Uterus (tissue), 4 donors: ENCODE measurements around the gene EVC2. TPM values are rescaled to one million over a fixed set of nuclear protein-coding genes. Genes with fewer than 3 reads are reported as not detected.

Source experiments
- DNase-seq, 2 donors: peaks; one replicate each; pipeline ENCODE4 v3.0.0-alpha.2; 2019 to 2020
- H3K27ac ChIP-seq, 2 donors: fragments of 200-600 bp; sonication (generic); 1 replicate in 1 of 2; 2 replicates in 1 of 2; pipeline ENCODE4 v1.5.1; 2016 to 2018
- H3K27me3 ChIP-seq, 2 donors: fragments of 200-600 bp; sonication (generic); one replicate each; pipeline ENCODE4 v1.5.1; 2018 to 2019; ENCODE audit warnings: control low read depth in 1 of 2
- H3K36me3 ChIP-seq, 2 donors: fragments of 200-600 bp; sonication (generic); one replicate each; pipeline ENCODE4 v1.5.1; 2019; ENCODE audit warnings: control low read depth in 1 of 2
- H3K4me1 ChIP-seq, 2 donors: fragments of 200-600 bp; sonication (generic); one replicate each; pipeline ENCODE4 v1.5.1; 2018 to 2019; ENCODE audit warnings: control low read depth in 1 of 2
- H3K4me3 ChIP-seq, 2 donors: fragments of 200-600 bp; sonication (generic); 1 replicate in 1 of 2; 2 replicates in 1 of 2; pipeline ENCODE4 v1.5.1; 2018 to 2019; ENCODE audit warnings: mild to moderate bottlenecking in 1 of 2
- H3K9me3 ChIP-seq, 2 donors: fragments of 200-600 bp; sonication (generic); one replicate each; pipeline ENCODE4 v1.5.1; 2019; ENCODE audit warnings: control low read depth in 1 of 2
- CTCF ChIP-seq, 4 experiments: fragments of 200-600 bp in 2 of 4; fragments of 450-650 bp in 2 of 4; sonication (generic) in 2 of 4; IDR thresholded peaks; one replicate each; pipeline ENCODE4 v1.5.1; 2016 to 2019; ENCODE audit warnings: antibody characterized with exemption in 4 of 4, mild to moderate bottlenecking in 2 of 4, moderate library complexity in 1 of 4
- POLR2A ChIP-seq, 2 donors: fragments of 450-650 bp; IDR thresholded peaks; one replicate each; pipeline ENCODE4 v1.6.1; 2016; ENCODE audit warnings: antibody characterized with exemption in 2 of 2, mild to moderate bottlenecking in 1 of 2, moderate library complexity in 1 of 2
- intact Hi-C: fragments of 100-400 bp; cut with DNase I; formaldehyde crosslinking; loops from one replicate; pipeline ENCODE4 v1.15.1; 2023; ENCODE audit warnings: low total_unique reads
- total RNA-seq, 4 donors: library from RNA; depleted of rRNA in 3 of 4; stranded (reverse); fragments of >200 nt in 3 of 4; gene quantifications; one replicate each; pipeline versions ENCODE4 v1.1.0 to v1.2.4, GENCODE V29; 2014 to 2023
- donor health status: DM: yes; HTN: yes; CAD: no.

EVC2 gene
- total RNA-seq, 4 donors from 2014 or later, result 5.6 to 21.8 (median 14.8) TPM

DNA sequence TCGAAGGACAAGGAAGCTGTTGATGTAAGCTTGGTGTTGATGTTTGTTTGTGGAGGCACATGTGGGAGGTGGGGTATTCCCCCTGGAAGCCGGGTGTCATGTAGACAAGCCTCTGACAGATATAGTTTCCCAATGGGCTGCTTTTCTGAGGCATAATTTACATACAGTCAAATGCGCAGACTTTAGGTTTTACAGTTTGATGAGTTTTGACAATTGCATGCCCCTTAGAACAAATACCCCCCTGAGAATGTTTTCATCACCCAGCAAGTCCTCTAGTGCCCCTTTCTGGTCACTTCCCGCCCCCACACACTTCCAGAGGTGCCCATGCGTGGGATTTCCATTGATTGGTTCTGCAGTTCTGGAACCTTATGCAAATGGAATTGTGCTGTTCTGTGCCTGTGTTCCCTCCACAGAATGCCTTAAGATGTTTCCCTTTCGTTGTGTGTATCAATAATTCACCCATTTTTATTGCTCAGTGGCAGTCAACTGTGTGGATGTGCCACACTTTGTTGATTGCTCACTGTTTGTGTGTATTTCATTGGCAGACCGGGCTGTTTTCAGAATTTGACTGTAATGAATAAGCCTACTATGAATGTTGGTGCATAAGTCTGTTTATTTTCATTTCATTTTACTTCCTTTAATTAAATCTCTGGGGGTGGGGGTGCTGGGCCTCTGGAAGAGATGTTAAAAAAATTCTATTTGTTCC is 11.1 kb upstream of the EVC2 start:
- Histone ChIP-seq H3K27ac (no peak overlapping the region), H3K9me3 (peaks cover 0 to 5% of the 10 kb centered on the region in 2 donors), H3K27me3 (no peaks in the 10 kb centered on the region), H3K4me1 (no peaks in the 10 kb centered on the region), H3K36me3 (no peaks in the 10 kb centered on the region), H3K4me3 (no peak overlapping the region)
- DNase-seq, result no peak
- TF ChIP-seq CTCF (IDR thresholded peaks at IDR 0.05), result no peak
- intact Hi-C loops, result no loop called here

- H3K4me3 ChIP-seq, result no peak overlapping the region
- no peak overlapping the region for H3K27ac ChIP-seq
- no peaks in the 10 kb centered on the region for H3K4me1 ChIP-seq
- no peak for DNase-seq
- no peaks in the 10 kb centered on the region for H3K27me3 ChIP-seq
- H3K9me3 ChIP-seq, result peaks cover 0 to 5% of the 10 kb centered on the region in 2 donors
- no peak for TF ChIP-seq POLR2A (IDR thresholded peaks at IDR 0.05)
- no peak for TF ChIP-seq CTCF (IDR thresholded peaks at IDR 0.05)
- intact Hi-C loops, result no loop called here
- H3K36me3 ChIP-seq, result no peaks in the 10 kb centered on the region
Observed at GRCh38 chr4:5718411-5718810, 10.1 kb upstream of the EVC2 start.

DNA sequence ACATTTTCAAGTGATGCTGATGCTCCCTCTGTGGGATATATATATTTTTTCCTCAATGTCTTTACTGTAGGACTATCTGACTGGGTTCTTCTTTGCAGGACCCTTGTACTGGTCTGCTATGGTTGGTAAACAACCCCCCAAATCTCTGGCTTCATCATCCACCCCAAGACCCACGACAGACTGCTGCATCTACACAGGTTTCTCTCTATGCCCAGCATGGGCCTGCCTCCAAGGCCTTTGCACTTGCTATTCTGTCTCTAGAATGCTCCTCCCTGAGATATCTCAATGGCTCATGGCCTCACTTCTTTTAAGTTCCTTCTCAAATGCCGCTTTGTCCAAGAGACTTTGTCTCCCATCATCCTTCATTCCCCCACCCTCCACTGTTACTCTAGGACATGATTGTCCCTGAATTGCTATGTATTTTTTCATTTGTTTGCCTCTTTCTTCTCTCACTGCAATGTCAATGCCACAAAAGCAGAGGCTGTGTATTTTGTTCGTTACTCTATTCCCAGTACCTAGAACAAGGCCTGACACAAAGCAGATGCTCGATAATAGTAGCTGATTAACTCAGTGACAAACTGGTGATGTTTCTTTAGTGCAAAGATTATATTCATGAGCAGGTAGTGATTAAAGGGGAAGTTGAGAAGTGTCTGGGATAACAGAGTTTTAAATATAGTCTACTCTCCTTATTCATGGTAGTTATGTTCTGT is 9.2 kb upstream of the EVC2 start:
- intact Hi-C loops, result no loop called here
- no peak for TF ChIP-seq CTCF (IDR thresholded peaks at IDR 0.05)
- Histone ChIP-seq H3K4me1 (no peaks in the 10 kb centered on the region), H3K27ac (no peak overlapping the region), H3K9me3 (peaks cover 0 to 5% of the 10 kb centered on the region in 2 donors), H3K36me3 (no peaks in the 10 kb centered on the region), H3K27me3 (no peaks in the 10 kb centered on the region), H3K4me3 (no peak overlapping the region)
- no peak for DNase-seq

DNA sequence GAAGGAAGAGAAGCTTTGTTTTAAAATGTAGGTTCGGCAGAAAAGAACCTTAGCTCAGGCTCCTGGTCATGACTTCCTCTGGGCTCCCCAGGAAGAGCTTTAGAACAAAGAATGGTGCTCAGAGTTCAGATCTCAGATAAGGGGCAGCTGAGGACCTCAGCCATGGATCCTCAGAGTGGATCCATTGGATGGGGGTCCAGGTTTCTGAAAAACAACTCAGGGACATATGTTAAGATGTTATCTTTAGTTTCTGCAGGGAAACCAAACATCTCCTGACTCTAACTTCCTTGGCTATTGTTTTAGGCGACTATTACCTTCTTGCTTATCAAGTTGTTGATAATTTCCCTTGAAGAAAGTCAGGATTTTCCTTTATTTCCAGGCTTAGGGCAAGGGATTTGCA is 8.0 kb upstream of the EVC2 start:
- Histone ChIP-seq H3K9me3 (peaks cover 0 to 5% of the 10 kb centered on the region in 2 donors), H3K27ac (no peak overlapping the region), H3K4me3 (no peak overlapping the region), H3K36me3 (no peaks in the 10 kb centered on the region), H3K4me1 (peaks cover 0 to 4% of the 10 kb centered on the region in 2 donors), H3K27me3 (no peaks in the 10 kb centered on the region)
- intact Hi-C loops, result no loop called here
- TF ChIP-seq CTCF (IDR thresholded peaks at IDR 0.05) (no peak), POLR2A (IDR thresholded peaks at IDR 0.05) (no peak)
- no peak for DNase-seq

GRCh38 chr4:5715357-5715756 is 7.0 kb upstream of the EVC2 start:
- Histone ChIP-seq H3K36me3 (no peaks in the 10 kb centered on the region), H3K4me1 (peaks cover 0 to 4% of the 10 kb centered on the region in 2 donors)
- intact Hi-C loops, result no loop called here

More at GRCh38 chr4:5715357-5715756, 7.0 kb upstream of the EVC2 start:
- Histone ChIP-seq H3K27ac (no peak overlapping the region), H3K9me3 (peaks cover 0 to 5% of the 10 kb centered on the region in 2 donors), H3K4me3 (no peak overlapping the region), H3K27me3 (no peaks in the 10 kb centered on the region)
- TF ChIP-seq CTCF (IDR thresholded peaks at IDR 0.05), result no peak
- no peak for TF ChIP-seq POLR2A (IDR thresholded peaks at IDR 0.05)
- no peak for DNase-seq
